H1 (cell line): ENCODE results near the gene OR52E4. TPM values are rescaled to one million over a fixed set of nuclear protein-coding genes. Genes with fewer than 3 reads are reported as not detected.

Experiments
- BRCA1 ChIP-seq: IDR thresholded peaks from 2 replicates; pipeline ENCODE4 v1.6.1; 2012; ENCODE audit warnings: low read depth, low read length, improper control_type of control experiment
- CBX8 ChIP-seq: fragments of 300-800, 300-1000 bp; sonication (generic); IDR thresholded peaks from 2 replicates; pipeline ENCODE4 v1.7.1; 2016; ENCODE audit warnings: low read depth, low read length, borderline replicate concordance
- CEBPB ChIP-seq: IDR thresholded peaks from 2 replicates; pipeline ENCODE4 v1.6.1; 2012; ENCODE audit warnings: low read depth, low read length
- FOSL1 ChIP-seq: IDR thresholded peaks from 2 replicates; pipeline ENCODE4 v1.6.1; 2011; ENCODE audit warnings: mild to moderate bottlenecking, low read depth, low read length, moderate library complexity; ENCODE audit not compliant: insufficient read depth
- PHF8 ChIP-seq: fragments of 200-600 bp; sonication (generic); conservative IDR thresholded peaks from 2 replicates; pipeline ENCODE4 v1.7.1; 2012; ENCODE audit warnings: low read depth, mild to moderate bottlenecking, inconsistent platforms, low read length, moderate library complexity
- RFX5 ChIP-seq: IDR thresholded peaks from 2 replicates; pipeline ENCODE4 v1.6.1; 2011; ENCODE audit warnings: low read depth, low read length, improper control_type of control experiment, borderline replicate concordance
- polyA plus RNA-seq, 7 experiments: library from polyadenylated mRNA; depleted of rRNA in 3 of 7; stranded (reverse) in 5 of 7; unstranded in 2 of 7; fragments of >200 nt in 5 of 7; fragments of 200-250 nt in 2 of 7; gene quantifications; 1 replicate in 5 of 7; 2 replicates in 1 of 7; 4 replicates in 1 of 7; pipeline versions ENCODE4 v1.2.1 to v1.2.3, GENCODE V29; 2011 to 2013; ENCODE audit warnings: missing spikeins in 2 of 7, mixed read lengths in 2 of 7
- total RNA-seq: library from RNA; stranded (reverse); fragmentation: NEBNext Ultra II Directional; extraction: Animal tissue kit (Norgen Biotek cat#: 25700); gene quantifications from 2 replicates; pipeline ENCODE4 v1.2.1, GENCODE V29; 2021

The OR52E4 gene
- total and polyA plus RNA-seq, 2 of the 8 experiments (the other 6 are each of a cell fraction or from before 2014, with no cell fraction given) = not detected

DNA sequence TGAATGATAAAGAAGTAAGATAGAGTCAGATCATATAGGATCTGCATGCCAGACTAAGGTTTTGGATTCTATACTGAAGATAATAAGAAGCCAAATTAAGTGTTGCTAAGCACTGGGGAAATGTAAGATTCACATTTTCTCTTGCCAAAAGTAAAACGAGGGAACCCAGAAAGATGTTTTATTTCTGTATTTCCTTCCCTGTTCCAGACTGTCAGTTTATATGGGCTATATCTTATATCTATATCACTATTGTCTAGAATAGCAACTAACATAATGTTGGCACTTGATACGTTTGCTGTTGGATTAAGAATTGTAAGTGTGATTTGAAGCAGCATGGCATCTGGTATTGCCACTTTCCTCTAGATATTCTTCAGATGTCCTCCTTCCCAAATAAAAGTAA lies 47.0 kb upstream of the OR52E4 start (continued):
- TF ChIP-seq CBX8 (no peak), PHF8 (no peak), CEBPB (no peak), BRCA1 (no peak), RFX5 (no peak), FOSL1 (no peak)
- TF ChIP-seq, all 59 proteins: peak for 0
